SJSA1 (cell line): Measurements from ENCODE around the gene GALNTL6. TPM values are rescaled to one million over a fixed set of nuclear protein-coding genes. Genes with fewer than 3 reads are reported as not detected.

ENCODE experiments used
- DNase-seq, 2 experiments: peaks; one replicate each; pipeline ENCODE4 v3.0.0-alpha.2; 2015 to 2020; ENCODE audit warnings: low spot score in 2 of 2, low read depth in 1 of 2
- H3K27ac ChIP-seq: fragments of 250-450 bp; sonication (Bioruptor Pico); 2 replicates; pipeline ENCODE4 v1.5.1; 2020; ENCODE audit warnings: mild to moderate bottlenecking, moderate library complexity
- H3K27me3 ChIP-seq: fragments of 250-450 bp; sonication (Bioruptor Pico); replicated peaks from 2 replicates; pipeline ENCODE4 v1.5.1; 2020; ENCODE audit warnings: mild to moderate bottlenecking, moderate library complexity
- H3K36me3 ChIP-seq: fragments of 250-450 bp; sonication (Bioruptor Pico); 2 replicates; pipeline ENCODE4 v1.5.1; 2020; ENCODE audit warnings: mild to moderate bottlenecking
- H3K4me1 ChIP-seq: fragments of 250-450 bp; sonication (Bioruptor Pico); replicated peaks from 2 replicates; pipeline ENCODE4 v1.6.1; 2021; ENCODE audit warnings: mild to moderate bottlenecking
- H3K4me3 ChIP-seq: fragments of 250-450 bp; sonication (Bioruptor Pico); 2 replicates; pipeline ENCODE4 v1.5.1; 2020; ENCODE audit warnings: mild to moderate bottlenecking
- H3K9me3 ChIP-seq: fragments of 250-450 bp; sonication (Bioruptor Pico); replicated peaks from 2 replicates; pipeline ENCODE4 v1.5.1; 2020; ENCODE audit warnings: mild to moderate bottlenecking
- total RNA-seq: library from RNA; depleted of rRNA; stranded (reverse); fragments of >200 nt; shearing (Covaris generic); gene quantifications from 2 replicates; pipeline ENCODE4 v1.2.3, GENCODE V29; 2014

The GALNTL6 gene
- total RNA-seq, 1 experiment from 2014 or later, result 0.08 TPM

GRCh38 chr4:172497321-172497720, 684.1 kb downstream of the GALNTL6 start:
- Histone ChIP-seq H3K36me3 (no peaks in the 10 kb centered on the region), H3K9me3 (no peaks in the 10 kb centered on the region), H3K27ac (no peak overlapping the region), H3K4me3 (no peak overlapping the region), H3K4me1 (no peaks in the 10 kb centered on the region), H3K27me3 (no peaks in the 10 kb centered on the region)
- no peak for DNase-seq

GRCh38 chr4:172514011-172514410, 700.8 kb downstream of the GALNTL6 start:
- Histone ChIP-seq H3K36me3 (no peaks in the 10 kb centered on the region), H3K27me3 (no peaks in the 10 kb centered on the region), H3K4me3 (no peak overlapping the region), H3K27ac (no peak overlapping the region), H3K4me1 (no peaks in the 10 kb centered on the region), H3K9me3 (no peaks in the 10 kb centered on the region)
- no peak for DNase-seq

GRCh38 chr4:172514801-172515200, 701.6 kb downstream of the GALNTL6 start:
- Histone ChIP-seq H3K27ac (no peak overlapping the region), H3K27me3 (no peaks in the 10 kb centered on the region), H3K4me1 (no peaks in the 10 kb centered on the region), H3K4me3 (no peak overlapping the region), H3K36me3 (no peaks in the 10 kb centered on the region), H3K9me3 (no peaks in the 10 kb centered on the region)
- no peak for DNase-seq

- no peak for DNase-seq
- no peaks in the 10 kb centered on the region for H3K4me1 ChIP-seq
- no peaks in the 10 kb centered on the region for H3K36me3 ChIP-seq
- no peaks in the 10 kb centered on the region for H3K9me3 ChIP-seq
- no peaks in the 10 kb centered on the region for H3K27me3 ChIP-seq
- no peak overlapping the region for H3K4me3 ChIP-seq
- no peak overlapping the region for H3K27ac ChIP-seq
These were observed 702.2 kb downstream of the GALNTL6 start for GRCh38 chr4:172515266-172515879.

- no peaks in the 10 kb centered on the region for H3K4me1 ChIP-seq
- no peak overlapping the region for H3K27ac ChIP-seq
- no peaks in the 10 kb centered on the region for H3K36me3 ChIP-seq
- H3K4me3 ChIP-seq, result no peak overlapping the region
- no peaks in the 10 kb centered on the region for H3K9me3 ChIP-seq
- H3K27me3 ChIP-seq, result no peaks in the 10 kb centered on the region
- no peak for DNase-seq
These were observed 704.2 kb downstream of the GALNTL6 start for GRCh38 chr4:172517391-172517790.

- Histone ChIP-seq H3K36me3 (no peaks in the 10 kb centered on the region), H3K27ac (no peak overlapping the region), H3K4me1 (no peaks in the 10 kb centered on the region), H3K4me3 (no peak overlapping the region), H3K27me3 (no peaks in the 10 kb centered on the region), H3K9me3 (no peaks in the 10 kb centered on the region)
- DNase-seq, result no peak
These were observed 708.0 kb downstream of the GALNTL6 start for GRCh38 chr4:172521248-172521647.

- Histone ChIP-seq H3K4me3 (no peak overlapping the region), H3K27me3 (no peaks in the 10 kb centered on the region), H3K36me3 (no peaks in the 10 kb centered on the region), H3K9me3 (no peaks in the 10 kb centered on the region), H3K4me1 (no peaks in the 10 kb centered on the region), H3K27ac (no peak overlapping the region)
- DNase-seq, result no peak
These were observed 708.5 kb downstream of the GALNTL6 start for GRCh38 chr4:172521680-172522079.

- Histone ChIP-seq H3K4me1 (no peaks in the 10 kb centered on the region), H3K9me3 (no peaks in the 10 kb centered on the region), H3K27me3 (no peaks in the 10 kb centered on the region), H3K4me3 (no peak overlapping the region), H3K27ac (no peak overlapping the region), H3K36me3 (no peaks in the 10 kb centered on the region)
- DNase-seq, result no peak
These were observed 730.0 kb downstream of the GALNTL6 start for GRCh38 chr4:172543249-172543648.

- DNase-seq, result no peak
- no peaks in the 10 kb centered on the region for H3K36me3 ChIP-seq
- no peaks in the 10 kb centered on the region for H3K4me1 ChIP-seq
- no peak overlapping the region for H3K27ac ChIP-seq
- H3K9me3 ChIP-seq, result no peaks in the 10 kb centered on the region
- H3K27me3 ChIP-seq, result no peaks in the 10 kb centered on the region
- no peak overlapping the region for H3K4me3 ChIP-seq
These were observed 733.6 kb downstream of the GALNTL6 start for GRCh38 chr4:172546782-172547181.

- Histone ChIP-seq H3K27me3 (no peaks in the 10 kb centered on the region), H3K4me1 (no peaks in the 10 kb centered on the region), H3K27ac (no peak overlapping the region), H3K36me3 (no peaks in the 10 kb centered on the region), H3K9me3 (no peaks in the 10 kb centered on the region), H3K4me3 (no peak overlapping the region)
- DNase-seq, result no peak
These were observed 734.5 kb downstream of the GALNTL6 start for GRCh38 chr4:172547724-172548123.

- no peak for DNase-seq
- Histone ChIP-seq H3K4me3 (no peak overlapping the region), H3K4me1 (no peaks in the 10 kb centered on the region), H3K27me3 (no peaks in the 10 kb centered on the region), H3K36me3 (no peaks in the 10 kb centered on the region), H3K27ac (no peak overlapping the region), H3K9me3 (no peaks in the 10 kb centered on the region)
These were observed 740.0 kb downstream of the GALNTL6 start for GRCh38 chr4:172553216-172553615.

- no peaks in the 10 kb centered on the region for H3K9me3 ChIP-seq
- DNase-seq, result no peak
- no peak overlapping the region for H3K27ac ChIP-seq
These were observed 741.4 kb downstream of the GALNTL6 start for GRCh38 chr4:172554588-172554987.

GRCh38 chr4:172555725-172556124, 742.5 kb downstream of the GALNTL6 start:
- Histone ChIP-seq H3K9me3 (no peaks in the 10 kb centered on the region), H3K27ac (no peak overlapping the region), H3K27me3 (no peaks in the 10 kb centered on the region), H3K4me1 (no peaks in the 10 kb centered on the region), H3K36me3 (no peaks in the 10 kb centered on the region), H3K4me3 (no peak overlapping the region)
- no peak for DNase-seq

More at GRCh38 chr4:172554588-172554987, 741.4 kb downstream of the GALNTL6 start:
- no peak overlapping the region for H3K4me3 ChIP-seq
- H3K36me3 ChIP-seq, result no peaks in the 10 kb centered on the region
- no peaks in the 10 kb centered on the region for H3K4me1 ChIP-seq
- no peaks in the 10 kb centered on the region for H3K27me3 ChIP-seq

GRCh38 chr4:172573899-172574298, 760.7 kb downstream of the GALNTL6 start:
- Histone ChIP-seq H3K36me3 (no peaks in the 10 kb centered on the region), H3K9me3 (no peaks in the 10 kb centered on the region), H3K27me3 (no peaks in the 10 kb centered on the region), H3K4me1 (no peaks in the 10 kb centered on the region), H3K27ac (no peak overlapping the region), H3K4me3 (no peak overlapping the region)
- DNase-seq, result no peak

GRCh38 chr4:172578712-172579111, 765.5 kb downstream of the GALNTL6 start:
- no peaks in the 10 kb centered on the region for H3K4me1 ChIP-seq
- H3K9me3 ChIP-seq, result no peaks in the 10 kb centered on the region
- H3K36me3 ChIP-seq, result no peaks in the 10 kb centered on the region
- no peak overlapping the region for H3K4me3 ChIP-seq
- no peaks in the 10 kb centered on the region for H3K27me3 ChIP-seq
- H3K27ac ChIP-seq, result no peak overlapping the region
- DNase-seq, result no peak
